GM18858 (cell line): ENCODE results near the gene ZRANB1.

Experiments
- ATAC-seq: cut with Tn5 transposase; IDR thresholded peaks from one replicate; pipeline ENCODE4 v1.9.1; 2021; ENCODE audit not compliant: unreplicated experiment

ZRANB1 gene

GRCh38 chr10:125017547-125018298 is 75.8 kb downstream of the ZRANB1 start:
- ATAC-seq, result no peak

DNA sequence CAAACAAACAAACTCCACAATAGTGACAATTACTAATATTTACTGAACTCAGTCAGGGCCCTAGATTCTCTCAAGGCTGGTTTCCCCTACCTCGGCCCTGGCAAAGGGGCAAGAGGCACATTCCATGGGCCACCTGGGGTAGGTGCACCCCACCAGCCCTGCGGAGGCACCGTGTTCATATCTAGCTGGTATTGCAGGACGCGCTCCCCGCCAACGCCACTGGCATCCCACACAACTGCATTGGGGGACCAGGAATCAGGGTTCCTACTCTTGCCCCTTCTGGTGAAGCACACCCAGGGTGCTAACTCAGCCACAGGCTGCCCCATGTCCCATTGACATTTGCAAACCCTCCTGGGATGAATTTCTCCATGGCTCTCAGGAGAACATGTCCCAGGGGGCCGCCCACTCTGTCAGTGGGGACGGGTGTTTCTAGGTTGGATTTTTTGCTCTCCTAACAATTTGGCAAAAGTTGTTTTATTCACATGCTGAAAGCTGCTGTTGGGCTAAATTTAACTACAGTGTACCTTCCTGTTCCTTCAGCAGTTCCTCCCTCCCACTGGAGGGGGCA is 76.7 kb downstream of the ZRANB1 start:
- ATAC-seq, result no peak

DNA sequence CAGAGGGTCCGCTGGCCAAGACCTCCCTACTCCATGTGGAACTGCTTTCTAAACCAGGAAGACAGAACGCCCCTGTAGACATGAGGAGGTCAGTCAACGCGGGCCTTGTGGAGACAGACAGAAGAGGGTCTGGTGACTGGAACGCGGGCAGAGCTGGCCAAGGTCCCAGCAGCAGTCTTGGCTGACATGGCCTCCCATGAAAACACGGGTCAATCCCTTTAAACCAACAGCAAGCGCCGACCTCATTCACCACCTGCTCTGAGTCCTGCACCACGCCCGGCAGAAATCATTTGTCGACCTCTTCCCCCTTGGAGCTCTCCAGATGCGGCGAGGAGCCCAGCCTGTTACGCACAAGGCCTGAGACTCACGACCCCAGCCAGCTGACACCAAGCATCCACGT is 78.5 kb downstream of the ZRANB1 start:
- ATAC-seq, result no peak

- no peak for ATAC-seq
These were observed 78.9 kb downstream of the ZRANB1 start for GRCh38 chr10:125020871-125021270.

- ATAC-seq, result no peak
These were observed 79.9 kb downstream of the ZRANB1 start for GRCh38 chr10:125021686-125022344.

GRCh38 chr10:125022671-125023070 is 80.7 kb downstream of the ZRANB1 start:
- ATAC-seq, result no peak

DNA sequence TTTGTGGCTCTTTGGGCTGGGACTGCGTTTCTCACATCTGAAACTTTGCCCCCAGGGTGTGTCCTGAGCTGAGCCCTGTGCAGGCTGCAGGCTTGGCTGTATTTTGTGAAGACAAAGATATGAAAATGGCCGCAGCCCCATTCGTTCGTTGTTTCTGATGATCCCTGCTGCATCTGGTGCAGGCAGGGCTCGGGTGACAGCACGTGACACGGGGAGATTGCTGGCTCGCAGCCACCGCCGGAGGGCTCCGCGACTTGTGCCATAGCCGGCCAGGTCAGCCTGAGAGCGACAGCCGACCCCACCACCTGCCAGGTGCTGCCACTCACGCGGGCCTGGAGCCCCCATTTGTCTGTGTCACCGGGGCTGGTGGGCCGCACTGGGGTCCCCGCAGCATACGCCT is 81.3 kb downstream of the ZRANB1 start:
- ATAC-seq, result no peak

DNA sequence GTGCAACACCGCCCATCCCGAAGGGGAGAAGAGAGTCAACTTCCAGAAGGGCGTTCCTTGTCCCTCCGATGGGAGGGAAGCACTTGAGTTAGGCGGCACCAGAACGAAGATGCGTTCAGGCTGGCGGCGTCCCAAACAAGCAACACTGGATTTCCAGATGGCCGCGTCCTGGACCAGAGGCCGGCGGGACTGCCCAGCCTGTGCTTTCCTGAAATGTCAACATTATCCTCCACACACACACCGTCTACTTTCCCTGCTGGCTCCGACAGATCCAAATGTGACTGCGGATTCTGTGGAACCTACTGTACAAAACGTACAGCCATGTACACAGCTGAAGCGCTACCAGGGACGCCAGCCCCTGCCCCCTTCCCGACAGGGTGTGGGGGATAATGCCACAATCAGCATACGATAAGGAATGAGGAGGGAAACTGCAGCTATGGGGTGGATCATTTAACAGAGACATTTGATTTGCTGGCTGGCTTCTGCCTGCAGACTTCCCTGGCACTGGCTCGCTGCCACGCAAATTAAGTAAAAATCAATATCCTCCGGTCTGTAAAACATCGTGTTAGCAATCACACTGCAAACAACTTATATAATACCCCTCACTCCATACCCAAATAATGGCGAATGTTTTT is 82.1 kb downstream of the ZRANB1 start:
- ATAC-seq, result no peak

- no peak for ATAC-seq
These were observed 82.7 kb downstream of the ZRANB1 start for GRCh38 chr10:125024497-125025234.

GRCh38 chr10:125025341-125025740 is 83.4 kb downstream of the ZRANB1 start:
- ATAC-seq, result no peak

- no peak for ATAC-seq
These were observed 84.4 kb downstream of the ZRANB1 start for GRCh38 chr10:125026036-125026931.

- ATAC-seq, result no peak
These were observed 85.2 kb downstream of the ZRANB1 start for GRCh38 chr10:125026974-125027735.

DNA sequence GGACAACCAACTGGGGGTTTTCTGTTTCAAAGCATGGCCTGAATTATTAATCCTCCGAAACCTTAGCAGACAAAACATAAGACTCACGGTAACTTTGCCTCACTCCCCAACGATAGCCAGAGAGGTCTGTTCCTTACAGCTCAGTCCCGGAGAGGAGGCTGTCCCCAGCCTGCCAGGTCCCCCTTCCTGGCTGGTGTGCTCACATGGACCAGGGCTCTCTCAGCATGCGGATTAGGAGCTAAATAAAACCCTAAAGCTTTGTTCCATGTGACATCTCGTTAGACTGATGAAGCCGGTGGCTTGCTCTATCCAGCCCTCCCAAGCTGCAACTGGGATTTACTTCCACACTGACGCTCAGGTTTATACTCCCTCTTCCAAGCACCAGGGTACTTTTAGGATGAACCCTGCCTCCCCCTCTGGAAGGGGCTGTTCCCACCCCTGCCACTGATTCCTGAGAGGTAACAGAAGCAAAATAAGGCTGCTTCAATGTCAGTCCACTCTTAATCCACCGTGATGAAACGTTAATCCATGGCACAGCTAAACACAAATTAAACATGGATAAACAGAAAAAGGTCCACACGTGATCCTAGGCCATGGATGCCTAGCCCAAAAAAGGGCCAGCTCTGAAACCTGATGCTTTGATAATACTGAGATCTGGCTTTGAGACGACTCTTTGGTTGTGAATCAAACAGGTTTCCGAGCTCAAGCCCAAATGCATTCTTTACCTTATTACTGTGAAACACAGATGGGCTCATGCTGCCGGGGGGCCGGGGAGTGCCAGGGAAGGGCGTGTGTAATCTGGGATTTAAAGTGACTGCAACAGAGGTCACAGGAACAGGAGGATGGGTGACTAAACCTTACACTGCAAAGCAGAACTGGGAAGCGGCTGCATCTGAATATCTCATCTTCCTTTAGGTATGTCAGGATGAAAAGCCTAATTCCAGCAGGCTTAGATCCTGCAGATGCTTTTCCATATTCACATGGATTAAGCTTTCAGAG is 86.2 kb downstream of the ZRANB1 start:
- ATAC-seq, result no peak

GRCh38 chr10:125029584-125030242 is 87.8 kb downstream of the ZRANB1 start:
- ATAC-seq, result no peak

DNA sequence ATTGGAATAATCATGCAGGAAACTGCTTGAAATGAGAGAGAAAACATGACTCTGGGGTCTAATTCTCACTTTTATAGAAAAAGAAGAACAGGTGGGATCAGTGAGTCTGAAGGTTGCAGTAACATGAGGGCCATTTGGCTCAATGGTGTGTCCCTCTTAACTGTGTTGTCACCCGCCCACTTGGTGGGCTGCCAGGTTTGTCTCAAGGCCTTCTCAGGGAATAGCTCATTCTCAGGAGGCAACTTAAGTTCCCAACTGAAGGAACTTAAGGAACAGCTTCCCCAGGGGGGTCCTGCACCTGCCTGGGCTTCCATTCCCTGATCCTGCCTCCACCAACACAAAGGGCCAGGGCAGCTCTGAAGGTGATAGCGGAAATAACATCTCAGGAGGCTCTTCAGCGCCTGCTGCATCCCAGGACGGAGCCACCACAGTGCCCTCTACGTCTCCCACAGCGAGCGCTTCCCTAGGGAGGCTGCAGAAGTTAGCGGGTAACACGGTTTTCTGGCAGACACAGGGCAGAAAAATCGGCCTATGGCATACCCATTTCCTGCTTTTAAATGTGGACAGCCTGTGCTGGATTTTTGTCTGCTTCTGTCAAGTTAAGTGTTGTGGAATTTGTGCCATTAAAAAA is 88.8 kb downstream of the ZRANB1 start:
- ATAC-seq, result no peak

- no peak for ATAC-seq
These were observed 90.6 kb downstream of the ZRANB1 start for GRCh38 chr10:125032474-125033020.
